ENCODE data around the gene EGFL7. TPM values are rescaled to one million over a fixed set of nuclear protein-coding genes. Genes with fewer than 3 reads are reported as not detected.

Gene EGFL7
- total and polyA plus RNA-seq, 7 donors = 6.0 to 75.6 (median 43.4) TPM

- no peak for DNase-seq
- intact Hi-C loops (cut with DNase I) = loop anchor here (10.0 kb wide), 1 partner anchor 322 kb away; the partner anchor contains the start of gene GPSM1
- no peaks in the 10 kb centered on the region for H3K9me3 ChIP-seq
- peaks cover 12 to 54% (median 39%) of the 10 kb centered on the region in 3 donors for H3K27me3 ChIP-seq
- TF ChIP-seq, protein P1, sequence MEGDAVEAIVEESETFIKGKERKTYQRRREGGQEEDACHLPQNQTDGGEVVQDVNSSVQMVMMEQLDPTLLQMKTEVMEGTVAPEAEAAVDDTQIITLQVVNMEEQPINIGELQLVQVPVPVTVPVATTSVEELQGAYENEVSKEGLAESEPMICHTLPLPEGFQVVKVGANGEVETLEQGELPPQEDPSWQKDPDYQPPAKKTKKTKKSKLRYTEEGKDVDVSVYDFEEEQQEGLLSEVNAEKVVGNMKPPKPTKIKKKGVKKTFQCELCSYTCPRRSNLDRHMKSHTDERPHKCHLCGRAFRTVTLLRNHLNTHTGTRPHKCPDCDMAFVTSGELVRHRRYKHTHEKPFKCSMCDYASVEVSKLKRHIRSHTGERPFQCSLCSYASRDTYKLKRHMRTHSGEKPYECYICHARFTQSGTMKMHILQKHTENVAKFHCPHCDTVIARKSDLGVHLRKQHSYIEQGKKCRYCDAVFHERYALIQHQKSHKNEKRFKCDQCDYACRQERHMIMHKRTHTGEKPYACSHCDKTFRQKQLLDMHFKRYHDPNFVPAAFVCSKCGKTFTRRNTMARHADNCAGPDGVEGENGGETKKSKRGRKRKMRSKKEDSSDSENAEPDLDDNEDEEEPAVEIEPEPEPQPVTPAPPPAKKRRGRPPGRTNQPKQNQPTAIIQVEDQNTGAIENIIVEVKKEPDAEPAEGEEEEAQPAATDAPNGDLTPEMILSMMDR (IDR thresholded peaks at IDR 0.05) = no peak
- TF ChIP-seq EP300 (IDR thresholded peaks at IDR 0.05) = no peak
- TF ChIP-seq POLR2A (IDR thresholded peaks at IDR 0.05) = no peak
- no peak for TF ChIP-seq POLR2AphosphoS5 (IDR thresholded peaks at IDR 0.05)
- peak overlapping the region; percentile 34 to 66 (median 50) for H3K27ac ChIP-seq
- H3K4me3 ChIP-seq = peak overlapping the region in 2 of 4 donors; percentile 14 to 15
- WGBS, 2 donors = 61 to 78% methylated on average over 29 of the region's 29 CpGs
- H3K36me3 ChIP-seq = no peaks in the 10 kb centered on the region
- peaks cover 0 to 17% (median 10%) of the 10 kb centered on the region in 4 donors for H3K4me1 ChIP-seq
These were observed 15.6 kb upstream of the EGFL7 start for GRCh38 chr9:136646827-136647711.

DNA sequence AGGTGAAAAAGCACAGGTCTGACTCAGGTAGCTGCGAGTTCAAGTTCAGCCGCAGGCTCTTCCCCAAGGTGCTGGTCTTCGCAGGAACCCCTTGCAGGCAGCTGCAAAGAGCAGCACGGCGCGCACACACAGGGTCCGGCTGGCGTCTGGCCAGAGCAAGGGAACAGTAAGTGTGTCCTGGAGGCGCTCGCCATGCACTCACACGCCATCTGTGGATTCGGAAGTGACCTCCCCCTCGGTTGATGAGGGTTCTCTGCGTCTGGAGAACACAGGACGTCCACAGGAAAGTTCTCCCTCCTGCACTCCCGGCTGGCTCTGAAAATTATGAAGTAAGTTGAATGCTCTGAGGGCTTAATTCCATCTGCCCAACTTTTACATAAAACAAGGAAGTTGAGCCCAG is 14.0 kb upstream of the EGFL7 start:
- intact Hi-C loops (cut with DNase I) = loop anchor here (10.0 kb wide), 1 partner anchor 324 kb away; the partner anchor contains the start of gene GPSM1
- H3K27ac ChIP-seq = peak overlapping the region in 1 of 4 donors; percentile 31
- TF ChIP-seq POLR2AphosphoS5 (IDR thresholded peaks at IDR 0.05) = peak in 2 of 4 donors; percentile 13 to 44
- TF ChIP-seq, protein P1 (IDR thresholded peaks at IDR 0.05) = no peak
- no peak for TF ChIP-seq EP300 (IDR thresholded peaks at IDR 0.05)
- TF ChIP-seq POLR2A (IDR thresholded peaks at IDR 0.05) = no peak
- H3K4me1 ChIP-seq = peaks cover 0 to 17% (median 10%) of the 10 kb centered on the region in 4 donors
- no peak overlapping the region for H3K4me3 ChIP-seq
- no peaks in the 10 kb centered on the region for H3K9me3 ChIP-seq
- WGBS, 2 donors = 43 to 71% methylated on average over 16 of the region's 16 CpGs
- peaks cover 12 to 41% (median 29%) of the 10 kb centered on the region in 3 donors for H3K27me3 ChIP-seq
- H3K36me3 ChIP-seq = no peaks in the 10 kb centered on the region
- no peak for DNase-seq

- H3K27me3 ChIP-seq = peaks cover 9 to 28% (median 16%) of the 10 kb centered on the region in 3 donors
- H3K9me3 ChIP-seq = no peaks in the 10 kb centered on the region
- peak overlapping the region in 1 of 4 donors; percentile 34 for H3K27ac ChIP-seq
- no peak for DNase-seq
- intact Hi-C loops (cut with DNase I) = no loop called here
- TF ChIP-seq POLR2A (IDR thresholded peaks at IDR 0.05) = no peak
- TF ChIP-seq POLR2AphosphoS5 (IDR thresholded peaks at IDR 0.05) = no peak
- TF ChIP-seq, protein P1 (IDR thresholded peaks at IDR 0.05) = no peak
- no peak for TF ChIP-seq EP300 (IDR thresholded peaks at IDR 0.05)
- H3K4me1 ChIP-seq = peaks cover 0 to 5% (median under 1%) of the 10 kb centered on the region in 4 donors
- no peak overlapping the region for H3K4me3 ChIP-seq
- no peaks in the 10 kb centered on the region for H3K36me3 ChIP-seq
- WGBS, 2 donors = 87 to 96% methylated on average over 8 of the region's 8 CpGs
These were observed 12.7 kb upstream of the EGFL7 start for GRCh38 chr9:136650021-136650420.

DNA sequence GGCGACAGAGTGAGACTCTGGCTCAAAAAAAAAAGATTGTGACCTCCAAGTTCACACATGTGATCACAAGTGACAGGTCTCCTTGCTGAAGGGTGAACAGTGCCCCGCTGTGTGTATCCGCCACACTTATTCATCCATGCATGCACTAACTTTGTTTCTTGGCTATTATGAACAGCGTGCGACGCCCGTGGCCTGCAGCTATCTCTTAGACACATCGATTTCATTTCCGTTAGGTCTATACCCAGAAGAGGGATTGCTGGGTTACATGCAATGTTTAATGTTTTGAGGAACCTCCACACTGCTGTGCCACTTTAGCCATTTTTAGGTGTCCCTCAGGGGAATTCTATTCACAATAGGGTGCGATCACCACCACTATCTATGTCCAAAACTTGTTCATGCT is 12.1 kb upstream of the EGFL7 start:
- TF ChIP-seq POLR2AphosphoS5 (IDR thresholded peaks at IDR 0.05) (no peak), EP300 (IDR thresholded peaks at IDR 0.05) (no peak), POLR2A (IDR thresholded peaks at IDR 0.05) (no peak)
- TF ChIP-seq, protein P1 (IDR thresholded peaks at IDR 0.05) = no peak
- Histone ChIP-seq H3K4me1 (no peaks in the 10 kb centered on the region), H3K27me3 (peaks cover 5 to 22% (median 10%) of the 10 kb centered on the region in 3 donors), H3K4me3 (no peak overlapping the region), H3K9me3 (no peaks in the 10 kb centered on the region), H3K27ac (no peak overlapping the region), H3K36me3 (no peaks in the 10 kb centered on the region)
- no peak for DNase-seq
- intact Hi-C loops (cut with DNase I) = no loop called here
- 72 to 90% methylated on average over 10 of the region's 10 CpGs for WGBS, 2 donors

All from sigmoid colon (tissue), 7 donors.